HepG2 (cell line): Measurements from ENCODE around the gene IHH. TPM values are rescaled to one million over a fixed set of nuclear protein-coding genes. Genes with fewer than 3 reads are reported as not detected.

Source experiments
- ATAC-seq: fragments of 200-7000 bp; cut with Tn5 transposase; 3 replicates; pipeline ENCODE4 v1.9.1; 2020; ENCODE audit warnings: mild to moderate bottlenecking, moderate library complexity
- BruUV-seq: library from RNA; stranded (reverse); fragments of 400-500 nt; replicated peaks from 2 replicates; lab custom pipeline; 2021; lab: Mats Ljungman, UMichigan
- CTCF ChIA-PET: fragments of 300-600 bp; formaldehyde crosslinking; extraction: SDS; loops from one replicate; lab custom pipeline; 2021; ENCODE audit warnings: low total read pairs, inconsistent platforms, low intra/inter-chr PET ratio; lab: Yijun Ruan, JAX
- POLR2A ChIA-PET: fragments of 350-600 bp; sonication (Branson Sonifier 250); formaldehyde crosslinking; loops from one replicate; lab custom pipeline; 2020; ENCODE audit warnings: antibody characterized with exemption, inconsistent platforms; lab: Yijun Ruan, JAX
- DNase-seq: peaks from one replicate; pipeline ENCODE4 v3.0.0-alpha.2; 2015; ENCODE audit warnings: low spot score
- FAIRE-seq: peaks from 3 replicates; lab custom pipeline; 2011; peaks lifted over from hg19 to GRCh38; lab: Jason Lieb, UNC
- H2AFZ ChIP-seq: one replicate; pipeline ENCODE4 v1.6.1; 2011; ENCODE audit warnings: low read length, inconsistent platforms
- H3K27ac ChIP-seq: fragments of 300-600 bp; 3 replicates; pipeline ENCODE4 v1.8.0; 2011; ENCODE audit warnings: mixed run types, mild to moderate bottlenecking, mixed read lengths, low read length, inconsistent platforms; ENCODE audit not compliant: insufficient read depth; ENCODE audit errors: extremely low read length
- H3K27me3 ChIP-seq, 2 experiments: fragments of 200-600 bp in 1 of 2; 2 replicates in 1 of 2; 3 replicates in 1 of 2; pipeline versions ENCODE4 v1.6.0 to v1.8.0; 2011; ENCODE audit warnings: low read length in 2 of 2, mild to moderate bottlenecking in 2 of 2, moderate library complexity in 2 of 2, inconsistent platforms in 1 of 2; ENCODE audit not compliant: insufficient read depth in 2 of 2, control insufficient read depth in 1 of 2
- H3K36me3 ChIP-seq, 2 experiments: fragments of 200-600 bp in 1 of 2; replicated peaks in 1 of 2; 2 replicates in 1 of 2; 3 replicates in 1 of 2; pipeline versions ENCODE4 v1.5.1 to v1.8.0; 2011; ENCODE audit warnings: low read length in 2 of 2, inconsistent platforms in 1 of 2; ENCODE audit not compliant: insufficient read depth in 2 of 2, control insufficient read depth in 1 of 2
- H3K4me1 ChIP-seq: 2 replicates; pipeline ENCODE4 v1.5.1; 2012; ENCODE audit warnings: low read length, inconsistent platforms; ENCODE audit not compliant: insufficient read depth
- H3K4me2 ChIP-seq: 2 replicates; pipeline ENCODE4 v1.6.0; 2011; ENCODE audit warnings: low read depth, low read length, inconsistent platforms
- H3K4me3 ChIP-seq, 3 experiments: fragments of 200-600 bp in 1 of 3; sonication (generic), shearing (Covaris generic) in 1 of 3; replicated peaks in 1 of 3; 2 replicates each; pipeline ENCODE4 v1.5.1; 2011 to 2016; ENCODE audit warnings: low read length in 3 of 3, inconsistent platforms in 2 of 3, low read depth in 2 of 3, mild to moderate bottlenecking in 2 of 3, control low read depth in 1 of 3, mixed read lengths in 1 of 3; ENCODE audit not compliant: insufficient read depth in 1 of 3
- H3K79me2 ChIP-seq: one replicate; pipeline ENCODE4 v1.6.1; 2011; ENCODE audit warnings: low read length, inconsistent platforms; ENCODE audit not compliant: insufficient read depth
- H3K9ac ChIP-seq: 2 replicates; pipeline ENCODE4 v1.6.0; 2011; ENCODE audit warnings: mild to moderate bottlenecking, low read depth, low read length, inconsistent platforms; ENCODE audit not compliant: insufficient read depth
- H3K9me3 ChIP-seq: 2 replicates; pipeline ENCODE4 v1.5.1; 2012; ENCODE audit warnings: mild to moderate bottlenecking, low read length
- H4K20me1 ChIP-seq: 2 replicates; pipeline ENCODE4 v1.6.0; 2011; ENCODE audit warnings: inconsistent platforms, mild to moderate bottlenecking, low read length, moderate library complexity; ENCODE audit not compliant: insufficient read depth
- BATF2 ChIP-seq: sonication (generic); formaldehyde crosslinking; IDR thresholded peaks from 2 replicates; pipeline ENCODE4 v1.8.0; 2022; ENCODE audit warnings: mild to moderate bottlenecking, missing genetic modification reagents, moderate library complexity
- EED ChIP-seq: sonication (generic); formaldehyde crosslinking; IDR thresholded peaks from 2 replicates; pipeline ENCODE4 v1.5.0; 2020; ENCODE audit warnings: mild to moderate bottlenecking, missing genetic modification reagents
- IRF9 ChIP-seq: sonication (generic); formaldehyde crosslinking; IDR thresholded peaks from 2 replicates; pipeline ENCODE4 v1.8.0; 2022; ENCODE audit warnings: missing genetic modification reagents, mild to moderate bottlenecking, borderline replicate concordance
- KLF9 ChIP-seq: IDR thresholded peaks from 2 replicates; pipeline ENCODE4 v1.6.1; 2016; ENCODE audit warnings: low read depth
- MTF1 ChIP-seq: sonication (generic); formaldehyde crosslinking; IDR thresholded peaks from 2 replicates; pipeline ENCODE4 v1.5.0; 2020; ENCODE audit warnings: missing genetic modification reagents
- PAX8 ChIP-seq: sonication (generic); formaldehyde crosslinking; IDR thresholded peaks from 2 replicates; pipeline ENCODE4 v1.8.0; 2022; ENCODE audit warnings: mild to moderate bottlenecking, missing genetic modification reagents, borderline replicate concordance
- POGZ ChIP-seq: sonication (generic); formaldehyde crosslinking; IDR thresholded peaks from 2 replicates; pipeline ENCODE4 v1.4.0; 2020; ENCODE audit warnings: mild to moderate bottlenecking, missing genetic modification reagents
- RAD51 ChIP-seq: fragments of 450-650 bp; IDR thresholded peaks from 2 replicates; pipeline ENCODE4 v1.6.1; 2016; ENCODE audit warnings: borderline replicate concordance
- RBM22 ChIP-seq: fragments of 200-400 bp; formaldehyde crosslinking; optimal IDR thresholded peaks from 2 replicates; pipeline ENCODE3; 2017; ENCODE audit warnings: mild to moderate bottlenecking, low read length, moderate library complexity
- SP2 ChIP-seq: sonication (generic); formaldehyde crosslinking; IDR thresholded peaks from 2 replicates; pipeline ENCODE4 v1.5.1; 2020; ENCODE audit warnings: mild to moderate bottlenecking, missing genetic modification reagents
- TBL1XR1 ChIP-seq: fragments of 150-350 bp; IDR thresholded peaks from 2 replicates; pipeline ENCODE4 v1.6.1; 2014; ENCODE audit warnings: borderline replicate concordance, low read length; ENCODE audit not compliant: partially characterized antibody
- ZFP62 ChIP-seq: sonication (generic); formaldehyde crosslinking; IDR thresholded peaks from 2 replicates; pipeline ENCODE4 v1.4.0; 2020; ENCODE audit warnings: missing genetic modification reagents
- ZFP82 ChIP-seq: sonication (generic); formaldehyde crosslinking; IDR thresholded peaks from 2 replicates; pipeline ENCODE4 v1.5.1; 2020; ENCODE audit warnings: mild to moderate bottlenecking, missing genetic modification reagents, borderline replicate concordance
- ZNF260 ChIP-seq: sonication (generic); formaldehyde crosslinking; IDR thresholded peaks from 2 replicates; pipeline ENCODE4 v1.4.0; 2020; ENCODE audit warnings: missing genetic modification reagents, low read depth, mild to moderate bottlenecking, borderline replicate concordance
- ZNF383 ChIP-seq: sonication (generic); formaldehyde crosslinking; IDR thresholded peaks from 2 replicates; pipeline ENCODE4 v1.4.0; 2020; ENCODE audit warnings: missing genetic modification reagents, mild to moderate bottlenecking, borderline replicate concordance
- ZNF724P ChIP-seq: sonication (generic); formaldehyde crosslinking; IDR thresholded peaks from 2 replicates; pipeline ENCODE4 v1.8.0; 2022; ENCODE audit warnings: missing genetic modification reagents, borderline replicate concordance
- ZNF788 ChIP-seq: sonication (generic); formaldehyde crosslinking; IDR thresholded peaks from 2 replicates; pipeline ENCODE4 v1.5.0; 2020; ENCODE audit warnings: mild to moderate bottlenecking, missing genetic modification reagents, borderline replicate concordance
- WGBS: methylation state at CpG from one replicate; pipeline ENCODE4 v1.1.6; 2017; ENCODE audit warnings: low lambda C conversion rate; 5-methylcytosine and 5-hydroxymethylcytosine counted together
- in situ Hi-C: cut with HindIII; loops from 2 replicates; pipeline ENCODE4 v1.10.0; 2017; ENCODE audit warnings: low pct_unique_long_range_greater_than_20kb; ENCODE audit not compliant: extremely low pct_ligation_motif_present
- intact Hi-C: fragments of 100-400 bp; cut with micrococcal nuclease; formaldehyde crosslinking; loops from one replicate; pipeline ENCODE4 v1.10.0; 2022; ENCODE audit not compliant: unreplicated experiment
- polyA plus RNA-seq, 8 experiments: library from polyadenylated mRNA; depleted of rRNA in 3 of 8; stranded (reverse) in 7 of 8; unstranded in 1 of 8; fragments of >200 nt; fragmentation: Illumina TruSeq in 4 of 8; extraction: Trizol in 4 of 8; gene quantifications; 2 replicates each; pipeline versions ENCODE4 v1.2.1 to v1.2.3, GENCODE V29; 2011 to 2016; ENCODE audit warnings: low read depth in 4 of 8, missing spikeins in 1 of 8, mixed read lengths in 1 of 8; ENCODE audit not compliant: insufficient read depth in 1 of 8
- total RNA-seq, 5 experiments: library from RNA; depleted of rRNA; stranded (reverse); fragments of >200 nt; fragmentation: Illumina TruSeq; extraction: Trizol; gene quantifications; 2 replicates each; pipeline ENCODE4 v1.2.3, GENCODE V29; 2016; ENCODE audit warnings: low read depth in 1 of 5
- TF ChIP-seq, protein P1 (sequence below): sonication (generic); formaldehyde crosslinking; IDR thresholded peaks from 2 replicates; pipeline ENCODE4 v1.4.0; 2020; ENCODE audit warnings: missing genetic modification reagents
- TF ChIP-seq, protein P2 (sequence below): IDR thresholded peaks from 2 replicates; pipeline ENCODE4 v1.6.1; 2012; ENCODE audit warnings: inconsistent platforms

IHH gene
- total and polyA plus RNA-seq, 2 of the 13 experiments (the other 11 are each of a cell fraction or from before 2014, with no cell fraction given), result 0.42 TPM; not detected in 1

- no peaks in the 10 kb centered on the region; the same call in 1 of the 2 replicates for H4K20me1 ChIP-seq
- BruUV-seq, result no TSS peak
- H3K4me1 ChIP-seq, result peaks cover 47% of the 10 kb centered on the region
- ChIA-PET CTCF (no interaction called here), POLR2A (interaction anchor here (3.3 kb wide), 1 partner anchor 8 kb away, joined by 20 read pairs; no protein-coding TSS in a partner anchor)
- 93% methylated on average over 2 of the region's 2 CpGs for WGBS
- FAIRE-seq, result no peak
- H2AFZ ChIP-seq, result no peak overlapping the region
- no peaks in the 10 kb centered on the region for H3K79me2 ChIP-seq
- no peaks in the 10 kb centered on the region for H3K9me3 ChIP-seq
- no peak for DNase-seq
- no peak overlapping the region for H3K4me3 ChIP-seq
- H3K36me3 ChIP-seq, result peaks cover 15 to 23% of the 10 kb centered on the region in 2 experiments
- H3K27ac ChIP-seq, result no peak overlapping the region
- no peak for ATAC-seq
- in situ Hi-C loops, result no loop called here
- H3K4me2 ChIP-seq, result no peak overlapping the region
- H3K27me3 ChIP-seq, result no peaks in the 10 kb centered on the region
- intact Hi-C loops, result no loop called here
- H3K9ac ChIP-seq, result no peak overlapping the region
- TF ChIP-seq ZNF788 (CRISPR knock-in tag) (no peak), PAX8 (no peak), EED (CRISPR knock-in tag) (no peak), ZFP62 (no peak), RBM22 (no peak), IRF9 (CRISPR knock-in tag) (no peak), RAD51 (no peak), ZFP82 (CRISPR knock-in tag) (no peak), MTF1 (CRISPR knock-in tag) (no peak), KLF9 (CRISPR knock-in tag) (no peak), TBL1XR1 (no peak), BATF2 (no peak), ZNF383 (CRISPR knock-in tag) (no peak), SP2 (no peak), ZNF724P (no peak), ZNF260 (CRISPR knock-in tag) (no peak), POGZ (no peak)
- TF ChIP-seq, protein P1, sequence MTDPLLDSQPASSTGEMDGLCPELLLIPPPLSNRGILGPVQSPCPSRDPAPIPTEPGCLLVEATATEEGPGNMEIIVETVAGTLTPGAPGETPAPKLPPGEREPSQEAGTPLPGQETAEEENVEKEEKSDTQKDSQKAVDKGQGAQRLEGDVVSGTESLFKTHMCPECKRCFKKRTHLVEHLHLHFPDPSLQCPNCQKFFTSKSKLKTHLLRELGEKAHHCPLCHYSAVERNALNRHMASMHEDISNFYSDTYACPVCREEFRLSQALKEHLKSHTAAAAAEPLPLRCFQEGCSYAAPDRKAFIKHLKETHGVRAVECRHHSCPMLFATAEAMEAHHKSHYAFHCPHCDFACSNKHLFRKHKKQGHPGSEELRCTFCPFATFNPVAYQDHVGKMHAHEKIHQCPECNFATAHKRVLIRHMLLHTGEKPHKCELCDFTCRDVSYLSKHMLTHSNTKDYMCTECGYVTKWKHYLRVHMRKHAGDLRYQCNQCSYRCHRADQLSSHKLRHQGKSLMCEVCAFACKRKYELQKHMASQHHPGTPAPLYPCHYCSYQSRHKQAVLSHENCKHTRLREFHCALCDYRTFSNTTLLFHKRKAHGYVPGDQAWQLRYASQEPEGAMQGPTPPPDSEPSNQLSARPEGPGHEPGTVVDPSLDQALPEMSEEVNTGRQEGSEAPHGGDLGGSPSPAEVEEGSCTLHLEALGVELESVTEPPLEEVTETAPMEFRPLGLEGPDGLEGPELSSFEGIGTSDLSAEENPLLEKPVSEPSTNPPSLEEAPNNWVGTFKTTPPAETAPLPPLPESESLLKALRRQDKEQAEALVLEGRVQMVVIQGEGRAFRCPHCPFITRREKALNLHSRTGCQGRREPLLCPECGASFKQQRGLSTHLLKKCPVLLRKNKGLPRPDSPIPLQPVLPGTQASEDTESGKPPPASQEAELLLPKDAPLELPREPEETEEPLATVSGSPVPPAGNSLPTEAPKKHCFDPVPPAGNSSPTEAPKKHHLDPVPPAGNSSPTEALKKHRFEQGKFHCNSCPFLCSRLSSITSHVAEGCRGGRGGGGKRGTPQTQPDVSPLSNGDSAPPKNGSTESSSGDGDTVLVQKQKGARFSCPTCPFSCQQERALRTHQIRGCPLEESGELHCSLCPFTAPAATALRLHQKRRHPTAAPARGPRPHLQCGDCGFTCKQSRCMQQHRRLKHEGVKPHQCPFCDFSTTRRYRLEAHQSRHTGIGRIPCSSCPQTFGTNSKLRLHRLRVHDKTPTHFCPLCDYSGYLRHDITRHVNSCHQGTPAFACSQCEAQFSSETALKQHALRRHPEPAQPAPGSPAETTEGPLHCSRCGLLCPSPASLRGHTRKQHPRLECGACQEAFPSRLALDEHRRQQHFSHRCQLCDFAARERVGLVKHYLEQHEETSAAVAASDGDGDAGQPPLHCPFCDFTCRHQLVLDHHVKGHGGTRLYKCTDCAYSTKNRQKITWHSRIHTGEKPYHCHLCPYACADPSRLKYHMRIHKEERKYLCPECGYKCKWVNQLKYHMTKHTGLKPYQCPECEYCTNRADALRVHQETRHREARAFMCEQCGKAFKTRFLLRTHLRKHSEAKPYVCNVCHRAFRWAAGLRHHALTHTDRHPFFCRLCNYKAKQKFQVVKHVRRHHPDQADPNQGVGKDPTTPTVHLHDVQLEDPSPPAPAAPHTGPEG (CRISPR knock-in tag), result no peak
- TF ChIP-seq, protein P2, sequence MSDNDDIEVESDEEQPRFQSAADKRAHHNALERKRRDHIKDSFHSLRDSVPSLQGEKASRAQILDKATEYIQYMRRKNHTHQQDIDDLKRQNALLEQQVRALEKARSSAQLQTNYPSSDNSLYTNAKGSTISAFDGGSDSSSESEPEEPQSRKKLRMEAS, result no peak
Observed at GRCh38 chr2:219079417-219079816, 18.7 kb upstream of the IHH start.
